OCI-LY3 (cell line): ENCODE data around the gene TRAPPC2.

Experiments used
- EZH2phosphoT487 ChIP-seq: fragments of 200-600 bp; shearing (Covaris generic); IDR thresholded peaks from 2 replicates; pipeline ENCODE4 v1.6.1; 2018; ENCODE audit warnings: antibody characterized with exemption, mixed run types, low read depth
- TF ChIP-seq, protein P1 (sequence below): fragments of 200-600, 300-600 bp; sonication (generic); IDR thresholded peaks from 2 replicates; pipeline ENCODE4 v1.5.1; 2014; ENCODE audit warnings: antibody characterized with exemption, low read length, low read depth

DNA sequence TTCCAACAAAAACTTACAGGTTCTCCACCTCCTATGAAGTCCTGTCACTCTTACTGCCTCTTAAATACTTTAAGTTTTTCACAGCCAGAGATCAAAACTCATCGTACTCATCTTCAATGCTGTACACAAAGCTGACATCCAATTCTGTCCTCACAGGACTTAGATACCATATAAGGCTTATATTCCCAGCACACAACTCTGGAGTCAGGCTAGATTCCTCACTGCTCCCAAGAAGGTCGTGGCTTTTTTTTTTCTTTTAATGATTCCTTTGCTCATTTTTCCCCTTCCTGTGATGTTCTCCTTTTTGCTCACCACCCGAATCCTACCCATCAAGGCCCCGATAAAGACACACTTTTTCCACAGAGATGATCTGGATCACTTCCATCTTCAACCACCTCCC is 914 bp downstream of the TRAPPC2 start:
- TF ChIP-seq, protein P1, sequence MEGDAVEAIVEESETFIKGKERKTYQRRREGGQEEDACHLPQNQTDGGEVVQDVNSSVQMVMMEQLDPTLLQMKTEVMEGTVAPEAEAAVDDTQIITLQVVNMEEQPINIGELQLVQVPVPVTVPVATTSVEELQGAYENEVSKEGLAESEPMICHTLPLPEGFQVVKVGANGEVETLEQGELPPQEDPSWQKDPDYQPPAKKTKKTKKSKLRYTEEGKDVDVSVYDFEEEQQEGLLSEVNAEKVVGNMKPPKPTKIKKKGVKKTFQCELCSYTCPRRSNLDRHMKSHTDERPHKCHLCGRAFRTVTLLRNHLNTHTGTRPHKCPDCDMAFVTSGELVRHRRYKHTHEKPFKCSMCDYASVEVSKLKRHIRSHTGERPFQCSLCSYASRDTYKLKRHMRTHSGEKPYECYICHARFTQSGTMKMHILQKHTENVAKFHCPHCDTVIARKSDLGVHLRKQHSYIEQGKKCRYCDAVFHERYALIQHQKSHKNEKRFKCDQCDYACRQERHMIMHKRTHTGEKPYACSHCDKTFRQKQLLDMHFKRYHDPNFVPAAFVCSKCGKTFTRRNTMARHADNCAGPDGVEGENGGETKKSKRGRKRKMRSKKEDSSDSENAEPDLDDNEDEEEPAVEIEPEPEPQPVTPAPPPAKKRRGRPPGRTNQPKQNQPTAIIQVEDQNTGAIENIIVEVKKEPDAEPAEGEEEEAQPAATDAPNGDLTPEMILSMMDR, result no peak
- no peak for TF ChIP-seq EZH2phosphoT487
